Measurements from ENCODE around the gene REG1A.

DNA sequence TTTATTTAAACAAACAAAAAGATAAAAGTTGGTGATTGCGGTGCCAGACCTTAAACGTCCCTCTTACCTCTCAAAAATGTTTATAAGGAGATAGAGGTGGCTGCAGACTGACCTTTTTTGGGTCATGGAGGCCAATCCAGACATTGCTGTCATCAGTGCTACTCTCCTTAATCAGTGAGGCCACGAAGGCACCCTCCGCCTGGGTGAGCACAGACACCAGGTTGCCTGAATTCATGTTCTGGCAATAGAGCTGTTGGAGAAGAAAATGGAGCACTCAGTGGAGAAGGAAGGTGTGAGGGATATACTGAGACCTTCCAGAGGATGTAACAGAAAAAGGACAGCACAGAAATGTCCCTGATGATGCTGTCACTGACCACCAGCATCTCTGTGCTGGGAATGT, 34.0 kb upstream of the REG1A start:
- TF ChIP-seq, protein P1, sequence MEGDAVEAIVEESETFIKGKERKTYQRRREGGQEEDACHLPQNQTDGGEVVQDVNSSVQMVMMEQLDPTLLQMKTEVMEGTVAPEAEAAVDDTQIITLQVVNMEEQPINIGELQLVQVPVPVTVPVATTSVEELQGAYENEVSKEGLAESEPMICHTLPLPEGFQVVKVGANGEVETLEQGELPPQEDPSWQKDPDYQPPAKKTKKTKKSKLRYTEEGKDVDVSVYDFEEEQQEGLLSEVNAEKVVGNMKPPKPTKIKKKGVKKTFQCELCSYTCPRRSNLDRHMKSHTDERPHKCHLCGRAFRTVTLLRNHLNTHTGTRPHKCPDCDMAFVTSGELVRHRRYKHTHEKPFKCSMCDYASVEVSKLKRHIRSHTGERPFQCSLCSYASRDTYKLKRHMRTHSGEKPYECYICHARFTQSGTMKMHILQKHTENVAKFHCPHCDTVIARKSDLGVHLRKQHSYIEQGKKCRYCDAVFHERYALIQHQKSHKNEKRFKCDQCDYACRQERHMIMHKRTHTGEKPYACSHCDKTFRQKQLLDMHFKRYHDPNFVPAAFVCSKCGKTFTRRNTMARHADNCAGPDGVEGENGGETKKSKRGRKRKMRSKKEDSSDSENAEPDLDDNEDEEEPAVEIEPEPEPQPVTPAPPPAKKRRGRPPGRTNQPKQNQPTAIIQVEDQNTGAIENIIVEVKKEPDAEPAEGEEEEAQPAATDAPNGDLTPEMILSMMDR (conservative IDR thresholded peaks at IDR 0.05) = no peak
- no peak for TF ChIP-seq ZFX (IDR thresholded peaks at IDR 0.05)
